Cerebellar nuclear complex (tissue), 1 donor: Measurements from ENCODE around the gene TBCA.
"Not testable (repeated sequence)": the region's sequence is repeated elsewhere in the genome, so short reads cannot be mapped to it uniquely, and the experiment has no call there.

ENCODE experiments used
- DNase-seq, 2 experiments: peaks; one replicate each; lab custom pipeline; 2025; lab: John Stamatoyannopoulos, UW

Gene TBCA

GRCh38 chr5:77709340-77709739, 66.8 kb downstream of the TBCA start:
- no peak for DNase-seq

GRCh38 chr5:77707791-77708190, 68.3 kb downstream of the TBCA start:
- DNase-seq = no peak

GRCh38 chr5:77699569-77699968, 76.6 kb downstream of the TBCA start:
- not testable (repeated sequence) for DNase-seq

GRCh38 chr5:77698920-77699319, 77.2 kb downstream of the TBCA start:
- no peak for DNase-seq

GRCh38 chr5:77697692-77698091, 78.4 kb downstream of the TBCA start:
- no peak for DNase-seq

- DNase-seq = no peak
Observed at GRCh38 chr5:77696120-77696519, 80.0 kb downstream of the TBCA start.

GRCh38 chr5:77693913-77694312, 82.2 kb downstream of the TBCA start:
- no peak for DNase-seq

GRCh38 chr5:77683171-77683732, 92.9 kb downstream of the TBCA start:
- no peak for DNase-seq

- no peak for DNase-seq
Observed at GRCh38 chr5:77670526-77670925, 105.6 kb downstream of the TBCA start.

- no peak for DNase-seq
Observed at GRCh38 chr5:77669677-77670076, 106.5 kb downstream of the TBCA start.

- no peak for DNase-seq
Observed at GRCh38 chr5:77663090-77663863, 112.9 kb downstream of the TBCA start.

GRCh38 chr5:77662635-77663034, 113.5 kb downstream of the TBCA start:
- DNase-seq = no peak

GRCh38 chr5:77658662-77659061, 117.5 kb downstream of the TBCA start:
- no peak for DNase-seq

GRCh38 chr5:77651343-77651742, 124.8 kb downstream of the TBCA start:
- no peak for DNase-seq

- no peak for DNase-seq
Observed at GRCh38 chr5:77650686-77651085, 125.5 kb downstream of the TBCA start.

GRCh38 chr5:77649776-77650175, 126.4 kb downstream of the TBCA start:
- no peak for DNase-seq

- no peak for DNase-seq
Observed at GRCh38 chr5:77645995-77646639, 130.0 kb downstream of the TBCA start.

GRCh38 chr5:77645158-77645994, 130.8 kb downstream of the TBCA start:
- DNase-seq = no peak

GRCh38 chr5:77644371-77645157, 131.6 kb downstream of the TBCA start:
- DNase-seq = no peak

GRCh38 chr5:77643654-77644370, 132.3 kb downstream of the TBCA start:
- DNase-seq = no peak
